ENCODE results near the gene FIP1L1.
"Not testable (repeated sequence)": the region's sequence is repeated elsewhere in the genome, so short reads cannot be mapped to it uniquely, and the experiment has no call there.

Gene FIP1L1

GRCh38 chr4:53463340-53463739 lies 85.9 kb downstream of the FIP1L1 start:
- no peak for TF ChIP-seq CTCF (conservative IDR thresholded peaks at IDR 0.05; ENCODE audit: low read depth)
- POLR2A ChIA-PET (ENCODE audit: low non-redundant PET), result no interaction called here
- CTCF ChIA-PET, result interaction anchor here (0.6 kb wide), 1 partner anchor 818 kb away, joined by 3 read pairs; no protein-coding TSS in a partner anchor
- no peak overlapping the region for H3K27ac ChIP-seq
- DNase-seq (ENCODE audit: low spot score), result no peak

GRCh38 chr4:53465281-53465680 lies 87.8 kb downstream of the FIP1L1 start:
- CTCF ChIA-PET, result interaction anchor here (0.6 kb wide), 1 partner anchor 375 kb away, joined by 3 read pairs; no protein-coding TSS in a partner anchor
- TF ChIP-seq CTCF (conservative IDR thresholded peaks at IDR 0.05; ENCODE audit: low read depth), result no peak
- POLR2A ChIA-PET (ENCODE audit: low non-redundant PET), result interaction anchor here (0.6 kb wide), 1 partner anchor 82 kb away, joined by 6 read pairs; no protein-coding TSS in a partner anchor
- no peak for DNase-seq (ENCODE audit: low spot score)
- H3K27ac ChIP-seq, result no peak overlapping the region

- POLR2A ChIA-PET (ENCODE audit: low non-redundant PET), result no interaction called here
- H3K27ac ChIP-seq, result no peak overlapping the region
- DNase-seq (ENCODE audit: low spot score), result no peak
- CTCF ChIA-PET, result no interaction called here
- no peak for TF ChIP-seq CTCF (conservative IDR thresholded peaks at IDR 0.05; ENCODE audit: low read depth)
Measured at GRCh38 chr4:53465891-53466290, 88.5 kb downstream of the FIP1L1 start.

- DNase-seq (ENCODE audit: low spot score); H3K27ac ChIP-seq; POLR2A ChIA-PET (ENCODE audit: low non-redundant PET): not testable (repeated sequence)
- CTCF ChIA-PET, result interaction anchor here (0.6 kb wide), 1 partner anchor 762 kb away, joined by 4 read pairs; no protein-coding TSS in a partner anchor
Measured at GRCh38 chr4:53466576-53466975, 89.1 kb downstream of the FIP1L1 start.

- CTCF ChIA-PET, result interaction anchor here (0.5 kb wide), 1 partner anchor 140 kb away, joined by 3 read pairs; no protein-coding TSS in a partner anchor
- TF ChIP-seq CTCF (conservative IDR thresholded peaks at IDR 0.05; ENCODE audit: low read depth), result no peak
- peak overlapping the region; percentile 69 for H3K27ac ChIP-seq
- DNase-seq (ENCODE audit: low spot score), result peak; percentile 69
- POLR2A ChIA-PET (ENCODE audit: low non-redundant PET), result no interaction called here
Measured at GRCh38 chr4:53476232-53477037, 99.0 kb downstream of the FIP1L1 start.

GRCh38 chr4:53477038-53477565 lies 99.7 kb downstream of the FIP1L1 start:
- ChIA-PET POLR2A (ENCODE audit: low non-redundant PET) (no interaction called here), CTCF (interaction anchor here (0.7 kb wide), 1 partner anchor 259 kb away, joined by 3 read pairs; no protein-coding TSS in a partner anchor)
- H3K27ac ChIP-seq, result peak overlapping the region; percentile 69
- DNase-seq (ENCODE audit: low spot score), result peak; percentile 60
- TF ChIP-seq CTCF (conservative IDR thresholded peaks at IDR 0.05; ENCODE audit: low read depth), result no peak

GRCh38 chr4:53477636-53478035 lies 100.2 kb downstream of the FIP1L1 start:
- no peak for TF ChIP-seq CTCF (conservative IDR thresholded peaks at IDR 0.05; ENCODE audit: low read depth)
- ChIA-PET POLR2A (ENCODE audit: low non-redundant PET) (no interaction called here), CTCF (interaction anchor here (0.7 to 0.8 kb wide), 2 partner anchors 112 to 259 kb away, joined by 3 read pairs; no protein-coding TSS in a partner anchor)
- H3K27ac ChIP-seq, result no peak overlapping the region
- no peak for DNase-seq (ENCODE audit: low spot score)
